HG03066 (cell line): ENCODE results near the gene XIRP2.
"Not testable (repeated sequence)": the region's sequence is repeated elsewhere in the genome, so short reads cannot be mapped to it uniquely, and the experiment has no call there.

Experiments
- ATAC-seq: cut with Tn5 transposase; IDR thresholded peaks from one replicate; pipeline ENCODE4 v1.9.1; 2021; ENCODE audit warnings: low read depth; ENCODE audit not compliant: unreplicated experiment

XIRP2 gene

DNA sequence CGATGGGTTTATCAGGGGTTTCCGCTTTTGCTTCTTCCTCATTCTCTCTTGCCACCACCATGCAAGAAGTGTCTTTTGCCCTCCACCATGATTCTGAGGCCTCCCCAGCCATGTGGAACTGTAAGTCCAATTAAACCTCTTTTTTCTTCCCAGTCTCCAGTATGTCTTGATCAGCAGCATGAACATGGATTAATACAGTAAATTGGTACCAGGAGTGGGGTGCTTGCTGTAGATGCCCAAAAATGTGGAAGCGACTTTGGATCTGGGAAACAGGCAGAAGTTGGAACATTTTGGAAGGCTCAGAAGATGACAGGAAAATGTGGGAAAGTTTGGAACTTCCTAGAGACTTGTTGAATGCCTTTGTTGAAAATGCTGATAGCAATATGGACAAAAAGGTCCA is 146.7 kb downstream of the XIRP2 start:
- not testable (repeated sequence) for ATAC-seq

DNA sequence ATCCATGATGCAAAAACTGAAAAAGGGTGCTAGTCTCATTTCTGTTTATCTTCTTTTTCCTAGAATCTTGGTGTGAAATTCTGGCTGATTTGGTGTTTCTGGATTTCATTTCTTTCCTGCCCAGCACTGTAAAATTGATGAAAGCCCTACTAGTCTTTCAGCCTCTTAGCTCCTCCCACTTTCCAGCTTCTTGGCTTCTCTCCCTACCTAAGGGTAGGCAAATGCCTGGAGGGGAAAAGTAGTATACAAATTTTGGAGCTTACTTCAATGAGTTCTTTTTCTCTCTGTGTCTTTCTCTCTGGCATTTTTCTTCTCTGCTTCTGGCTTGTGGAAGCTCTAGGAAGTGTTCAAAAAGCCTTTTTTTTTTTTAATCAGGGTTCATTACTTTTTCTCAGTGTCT is 160.5 kb downstream of the XIRP2 start:
- ATAC-seq, result no peak

DNA sequence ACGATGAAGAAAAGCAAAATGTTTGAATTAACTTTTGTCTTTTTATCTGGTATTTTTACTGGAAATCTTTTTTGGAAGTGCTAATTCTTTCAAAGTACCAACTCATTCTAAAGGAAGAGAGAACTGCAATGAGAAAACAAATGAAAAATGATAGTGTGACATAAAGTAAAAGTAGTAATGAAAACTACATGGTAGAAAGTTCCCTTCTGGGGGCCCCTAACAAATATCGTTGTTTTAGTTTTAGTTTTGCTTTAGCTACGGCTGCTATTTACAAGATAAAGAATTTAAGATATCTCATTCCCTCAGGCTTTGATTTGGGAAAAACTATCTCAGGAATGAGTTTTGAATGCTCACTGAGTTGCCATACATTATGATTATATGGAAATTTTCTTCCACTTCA is 161.4 kb downstream of the XIRP2 start:
- no peak for ATAC-seq

DNA sequence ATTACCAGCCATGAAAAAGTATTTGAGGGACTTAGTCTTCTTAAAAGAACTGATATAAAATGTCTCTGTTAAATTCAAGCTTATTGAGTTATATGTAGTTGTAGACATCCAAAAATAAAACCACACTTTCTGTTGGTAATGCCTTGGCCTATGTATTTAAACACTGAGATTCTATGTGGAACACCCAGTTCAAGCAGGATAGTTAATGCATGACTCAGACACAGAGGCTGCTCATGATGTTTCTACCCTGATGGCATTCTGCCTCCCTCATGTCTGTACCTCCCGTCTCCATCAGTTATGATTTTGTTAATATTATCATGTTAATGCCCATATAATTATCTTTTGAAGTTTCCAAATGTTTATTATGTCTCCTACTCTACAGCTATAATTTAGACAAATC is 164.5 kb downstream of the XIRP2 start:
- ATAC-seq, result no peak

DNA sequence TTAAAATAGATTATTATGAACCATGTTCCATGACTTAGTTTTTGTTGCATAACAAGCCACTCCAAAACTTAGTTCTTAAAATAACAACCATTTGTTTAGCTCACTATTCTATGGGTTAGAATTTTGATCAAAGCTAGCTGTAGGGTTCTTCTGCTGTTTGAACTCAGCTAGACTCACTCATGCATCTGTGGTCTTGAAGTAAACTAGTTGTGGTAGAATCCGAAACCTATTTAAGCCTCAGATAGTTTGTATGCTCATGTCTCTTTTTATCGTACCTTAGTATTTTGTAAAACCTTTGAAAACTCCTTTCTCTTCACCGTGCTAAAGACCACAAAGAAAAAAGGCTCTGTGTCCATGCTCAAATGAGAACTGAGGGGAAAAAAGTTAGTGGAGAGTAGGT is 166.6 kb downstream of the XIRP2 start:
- no peak for ATAC-seq

DNA sequence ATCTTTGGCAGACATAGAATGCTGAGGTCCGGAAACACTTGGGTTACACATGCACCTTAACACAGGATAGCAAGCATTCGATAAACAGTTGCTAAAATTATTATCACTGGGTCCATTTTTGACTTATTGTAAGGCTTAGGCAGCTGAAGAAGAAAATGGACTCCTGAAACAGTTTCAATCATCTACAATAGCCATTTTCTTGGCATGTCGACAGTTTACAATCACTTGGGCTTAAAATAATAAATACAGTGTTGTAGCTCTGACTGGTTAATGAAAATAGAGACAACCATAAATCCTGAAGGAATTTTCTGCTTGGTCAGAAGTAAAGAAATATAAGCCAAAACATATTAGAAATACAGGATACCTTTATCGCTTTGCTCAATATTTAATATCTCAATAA is 169.2 kb downstream of the XIRP2 start:
- no peak for ATAC-seq

DNA sequence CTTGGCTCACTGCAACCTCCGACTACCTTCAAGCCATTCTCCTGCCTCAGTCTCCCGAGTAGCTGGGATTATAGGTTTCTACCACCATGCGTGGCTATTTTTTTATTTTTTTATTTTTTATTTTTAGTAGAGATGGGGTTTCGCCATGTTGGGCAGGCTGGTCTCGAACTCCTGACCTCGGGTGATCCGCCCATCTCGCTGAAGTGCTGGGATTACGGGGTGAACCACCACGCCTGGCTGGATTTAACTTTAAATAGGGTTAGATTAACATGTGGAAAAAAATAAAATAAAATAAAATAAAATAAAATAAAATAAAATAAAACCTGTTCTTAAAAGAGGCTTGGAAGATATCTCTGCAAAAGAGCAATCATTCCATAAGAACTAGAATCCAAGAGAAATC is 170.9 kb downstream of the XIRP2 start:
- no peak for ATAC-seq

DNA sequence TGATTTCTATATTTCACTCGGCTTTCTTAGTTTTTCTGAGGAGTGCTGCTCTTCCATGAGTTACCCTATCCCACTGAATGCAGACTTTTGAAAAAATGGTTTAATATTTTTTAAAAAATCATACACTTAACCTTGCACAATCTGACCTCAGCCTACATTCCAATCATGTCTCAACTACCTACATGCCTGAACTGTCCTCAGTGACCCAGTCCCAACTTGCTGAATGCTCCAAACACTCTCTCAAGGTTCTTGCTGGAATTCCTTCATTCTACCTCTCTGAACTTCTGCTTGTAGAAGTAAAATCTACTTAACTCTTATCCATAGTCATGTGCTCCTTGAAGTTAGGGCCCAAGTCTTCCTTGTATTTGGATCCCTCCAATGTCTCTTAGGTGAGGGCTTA is 181.6 kb downstream of the XIRP2 start:
- no peak for ATAC-seq

DNA sequence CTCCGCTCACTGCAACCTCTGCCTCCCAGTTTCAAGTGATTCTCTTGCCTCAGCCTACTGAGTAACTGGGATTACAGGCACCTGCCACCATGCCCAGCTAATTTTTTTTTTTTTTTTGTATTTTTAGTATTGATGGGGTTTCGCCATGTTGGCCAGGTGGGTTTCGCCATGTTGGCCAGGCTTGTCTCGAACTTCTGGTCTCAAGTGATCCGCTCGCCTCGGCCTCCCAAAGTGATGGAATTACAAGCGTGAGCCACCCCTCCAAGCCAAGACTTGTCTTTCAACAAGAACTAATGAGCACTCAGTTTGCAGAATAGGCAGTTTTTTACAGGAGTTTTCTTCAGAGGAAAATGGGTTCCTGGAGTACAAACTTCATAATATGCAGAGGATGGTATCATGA is 187.4 kb downstream of the XIRP2 start:
- not testable (repeated sequence) for ATAC-seq

DNA sequence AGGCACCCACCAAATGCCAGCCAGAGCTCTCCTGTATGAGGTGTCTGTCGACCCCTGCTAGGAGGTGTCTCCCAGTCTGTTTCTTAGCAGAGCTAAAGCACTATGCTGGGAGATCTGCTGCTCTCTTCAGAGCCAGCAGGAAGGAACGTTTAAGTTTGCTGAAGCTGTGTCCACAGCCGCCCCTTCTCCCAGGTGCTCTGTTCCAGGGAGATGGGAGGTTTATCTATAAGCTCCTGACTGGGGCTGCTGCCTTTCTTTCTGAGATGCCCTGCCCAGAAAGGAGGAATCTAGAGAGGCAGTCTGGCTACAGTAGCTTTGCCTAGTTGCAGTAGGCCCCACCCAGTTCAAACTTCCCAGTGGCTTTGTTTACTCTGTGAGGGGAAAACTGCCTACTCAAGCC is 210.7 kb downstream of the XIRP2 start:
- ATAC-seq, result not testable (repeated sequence)

DNA sequence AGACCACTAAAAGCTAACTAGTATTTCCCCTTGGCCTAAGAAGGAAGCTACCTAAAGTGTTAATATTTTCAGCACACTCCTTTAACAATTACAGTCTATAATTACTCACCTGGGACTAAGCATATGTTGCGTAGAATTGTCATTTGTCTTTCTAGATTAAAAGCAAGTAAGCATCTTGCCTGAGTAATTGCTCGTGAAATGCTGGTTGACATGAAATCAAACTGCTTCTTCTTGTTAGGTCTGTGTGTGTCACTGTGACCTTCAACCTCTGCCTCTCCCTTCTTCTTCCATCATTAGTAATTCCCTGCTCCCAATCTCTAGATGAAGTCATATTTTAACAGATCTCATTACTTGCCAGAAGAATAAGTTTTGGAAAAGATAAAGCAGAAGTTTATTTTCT is 212.2 kb downstream of the XIRP2 start:
- no peak for ATAC-seq

DNA sequence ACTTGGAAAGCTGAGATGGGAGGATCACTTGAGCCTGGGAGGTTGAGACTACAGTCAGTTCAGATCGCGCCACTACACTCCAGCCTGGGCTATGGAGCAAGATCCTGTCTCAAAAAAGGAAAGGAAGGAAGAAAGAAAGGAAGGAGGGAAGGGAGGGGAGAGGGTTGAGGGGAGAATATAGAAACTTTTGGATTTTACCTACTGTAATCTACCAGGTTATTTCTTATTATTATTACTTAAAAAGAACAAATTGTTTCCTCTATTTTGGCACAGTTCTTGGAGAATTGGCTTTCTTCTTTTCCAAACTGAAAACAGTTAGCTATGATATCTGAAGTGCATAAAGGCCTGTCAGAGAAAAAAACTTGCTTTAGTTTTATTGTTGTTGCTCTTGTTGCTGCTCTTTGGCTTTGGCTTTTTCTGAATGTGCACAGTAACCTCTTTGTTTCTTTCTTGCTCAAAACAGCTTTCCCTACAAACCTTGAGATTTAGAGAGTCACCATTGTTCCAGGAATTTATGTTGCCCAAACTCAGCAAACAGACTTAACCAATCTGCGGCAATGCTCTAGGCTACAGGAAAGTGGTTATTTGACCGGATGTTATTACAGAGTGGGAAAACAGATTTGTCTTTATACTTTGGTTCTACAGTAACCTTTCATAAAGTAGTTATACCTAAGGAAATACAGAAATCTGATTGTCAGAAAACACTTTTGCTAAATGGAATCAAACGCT is 214.9 kb downstream of the XIRP2 start:
- no peak for ATAC-seq

DNA sequence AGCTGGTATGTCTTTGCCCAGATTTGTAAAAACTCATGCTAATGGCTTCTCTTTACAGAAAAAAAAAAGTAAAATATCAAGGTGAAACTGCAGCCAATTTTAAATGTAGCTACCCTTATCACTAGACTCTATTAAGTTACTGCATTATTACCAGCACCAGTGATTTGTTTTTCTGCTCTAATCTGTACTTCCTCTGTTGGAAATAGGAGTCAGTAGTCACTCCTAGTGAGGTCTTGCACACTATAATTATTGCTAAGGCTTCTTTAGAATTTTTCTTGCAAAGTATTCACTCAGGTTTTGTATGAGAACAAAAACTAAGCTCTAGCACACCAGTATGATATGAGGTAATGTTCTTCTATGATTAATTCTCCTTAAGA is 215.5 kb downstream of the XIRP2 start:
- no peak for ATAC-seq

DNA sequence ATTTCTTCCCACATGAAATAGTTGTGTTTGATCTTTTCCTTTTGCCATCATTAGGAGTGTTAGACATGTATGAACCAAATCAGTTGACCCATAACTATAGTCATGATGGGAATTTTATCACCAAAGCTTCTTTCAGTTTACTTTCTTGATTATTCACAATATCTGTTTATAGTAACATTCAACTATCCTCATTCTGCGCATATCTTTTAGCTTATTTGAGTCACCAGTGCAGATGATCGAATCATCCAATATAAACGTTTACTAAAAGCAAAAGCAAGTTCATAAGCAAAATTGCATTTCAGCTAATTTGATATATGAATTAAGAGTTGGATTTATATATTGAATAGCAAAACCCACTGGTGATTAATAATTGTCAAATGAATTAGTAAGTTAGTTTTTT is 216.4 kb downstream of the XIRP2 start:
- no peak for ATAC-seq

DNA sequence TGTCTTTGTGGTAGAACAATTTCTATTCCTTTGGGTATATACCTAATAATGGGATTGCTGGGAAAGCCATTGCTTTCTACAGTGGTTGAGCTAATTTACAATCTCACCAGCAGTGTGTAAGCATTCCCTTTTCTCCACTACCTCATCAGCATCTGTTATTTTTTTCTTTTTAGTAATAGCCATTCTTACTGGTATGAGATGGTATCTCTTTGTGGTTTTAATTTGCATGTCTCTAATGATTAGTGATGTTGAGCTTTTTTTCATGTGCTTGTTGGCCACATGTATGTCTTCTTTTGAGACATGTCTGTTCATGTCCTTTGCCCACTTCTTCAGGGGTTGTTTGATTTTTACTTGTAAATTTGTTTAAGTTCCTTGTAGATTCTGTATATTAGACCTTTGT is 221.4 kb downstream of the XIRP2 start:
- ATAC-seq, result not testable (repeated sequence)

DNA sequence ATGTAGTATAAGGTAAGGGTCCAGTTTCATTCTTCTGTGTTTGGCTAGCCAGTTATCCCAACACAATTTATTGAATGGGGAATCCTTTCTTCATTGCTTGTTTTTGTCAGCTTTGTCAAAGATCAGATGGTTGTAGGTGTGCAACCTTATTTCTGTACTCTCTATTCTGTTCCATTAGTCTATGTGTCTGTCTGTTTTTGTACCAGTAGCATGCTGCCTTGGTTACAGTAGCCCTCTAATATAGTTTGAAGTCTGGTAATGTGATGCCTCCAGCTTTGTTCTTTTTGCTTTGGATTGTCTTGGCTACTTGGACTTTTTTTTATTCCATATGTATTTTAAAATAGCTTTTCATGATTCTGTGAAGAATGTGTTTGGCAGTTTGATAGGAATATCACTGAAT is 222.1 kb downstream of the XIRP2 start:
- no peak for ATAC-seq

DNA sequence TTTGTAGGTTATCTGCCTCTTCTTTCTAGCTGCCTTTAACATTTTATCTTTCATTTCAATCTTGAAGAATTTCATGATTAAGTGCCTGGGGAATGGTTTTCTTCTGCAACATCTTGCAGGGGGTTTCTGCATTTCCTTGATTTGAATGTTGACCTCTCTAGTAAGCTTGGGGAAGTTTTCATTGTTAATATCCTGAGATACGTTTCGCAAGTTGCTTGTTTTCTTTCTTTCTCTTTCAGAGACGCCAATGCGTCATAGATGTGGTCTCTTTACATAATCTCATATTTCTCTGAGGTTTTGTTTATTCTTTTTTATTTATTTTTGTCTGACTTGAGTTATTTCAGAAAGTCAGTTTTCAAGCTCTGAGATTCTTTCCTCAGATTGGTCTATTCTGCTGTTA is 225.7 kb downstream of the XIRP2 start:
- no peak for ATAC-seq

DNA sequence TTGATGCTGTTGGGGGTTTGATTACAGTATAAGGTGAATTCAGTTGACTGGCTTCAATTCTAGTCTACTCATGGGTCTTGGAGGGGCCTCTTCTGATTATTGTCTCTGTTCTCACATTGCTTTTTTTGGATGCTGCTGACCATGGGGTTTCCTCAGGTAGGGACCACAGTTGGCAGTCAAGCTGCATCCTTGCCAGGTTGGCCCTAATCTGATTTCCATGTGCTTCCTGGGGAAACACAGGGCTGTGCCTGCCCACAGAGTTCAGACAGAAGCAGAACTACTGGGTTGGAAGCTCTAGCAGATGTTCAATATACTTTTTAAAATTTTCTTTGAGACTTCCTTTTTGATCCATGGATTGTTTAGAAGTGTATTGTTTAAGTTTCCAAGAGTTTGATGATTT is 227.3 kb downstream of the XIRP2 start:
- ATAC-seq, result no peak

DNA sequence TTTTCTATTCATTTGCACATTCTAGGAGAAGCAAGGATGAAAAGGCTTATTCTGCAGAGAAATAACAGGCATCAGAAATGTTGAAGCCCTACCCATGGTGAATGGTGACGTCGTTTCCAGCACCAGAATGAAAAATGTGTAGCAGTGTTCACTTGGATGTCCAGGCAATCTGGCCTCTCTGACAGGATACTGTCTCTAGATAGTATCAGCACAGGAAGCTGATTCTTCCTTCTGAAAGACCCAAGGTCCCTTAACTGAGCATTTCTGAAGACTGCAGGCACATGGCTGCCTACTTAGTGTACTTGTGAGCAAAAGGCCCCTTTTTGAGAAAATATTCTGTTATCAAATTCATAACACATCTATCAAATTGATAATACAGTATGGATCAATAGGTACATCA is 234.1 kb downstream of the XIRP2 start:
- ATAC-seq, result no peak

DNA sequence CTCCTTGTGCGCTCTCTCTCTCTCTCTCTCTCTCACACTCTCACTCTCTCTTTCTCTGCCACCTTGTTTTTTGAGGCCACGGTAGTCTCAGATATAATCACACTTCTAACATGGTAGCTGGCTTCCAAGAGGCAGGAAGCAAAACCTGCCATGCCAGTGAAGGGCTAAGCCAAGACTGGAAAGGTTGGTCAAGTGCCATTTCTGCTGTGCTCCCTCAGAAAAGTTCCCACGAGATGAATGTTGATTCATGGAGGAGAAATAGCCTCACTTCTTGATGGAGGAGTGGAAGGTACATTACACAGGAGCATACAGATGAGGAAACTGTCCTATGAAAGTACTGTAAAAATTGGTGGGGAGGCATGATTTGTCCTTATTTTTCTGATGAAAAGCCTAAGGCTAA is 237.9 kb downstream of the XIRP2 start:
- ATAC-seq, result no peak

DNA sequence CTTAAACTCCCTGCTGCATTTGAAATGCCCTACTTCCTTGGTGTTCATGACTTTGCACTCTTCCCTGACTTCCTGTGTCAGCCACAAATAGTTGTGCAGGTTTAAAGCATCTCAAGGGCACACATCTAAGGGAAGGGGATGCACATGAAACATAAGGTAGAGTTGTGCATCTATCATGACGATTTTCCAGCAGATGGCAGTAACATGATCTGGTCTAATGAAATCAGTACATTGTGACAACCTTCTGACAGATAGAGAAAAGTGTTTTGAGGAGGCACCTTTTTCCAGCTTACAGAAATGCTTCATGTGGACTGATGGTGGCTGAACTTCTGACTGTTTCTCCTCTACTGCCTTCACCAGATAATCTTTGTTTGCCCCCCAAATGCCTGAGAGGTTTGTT is 238.9 kb downstream of the XIRP2 start:
- ATAC-seq, result no peak

DNA sequence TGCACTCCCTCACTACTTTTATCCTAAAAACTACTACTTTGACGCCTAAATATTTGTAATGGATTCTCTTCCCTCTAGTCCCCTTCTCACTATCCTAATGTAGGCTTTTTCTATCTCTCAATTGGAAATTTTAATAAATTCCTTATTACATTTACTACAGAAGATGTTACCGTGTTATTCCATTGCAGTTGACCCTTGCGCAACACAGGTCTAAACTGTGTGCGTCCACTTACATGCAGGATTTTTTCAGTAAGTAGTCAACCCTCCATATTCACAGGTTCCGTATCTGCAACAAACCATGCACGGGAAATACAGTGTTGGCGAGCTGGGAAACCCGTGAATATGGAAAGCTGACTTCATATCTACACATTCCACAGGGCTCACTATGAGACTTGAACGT is 239.8 kb downstream of the XIRP2 start:
- no peak for ATAC-seq

DNA sequence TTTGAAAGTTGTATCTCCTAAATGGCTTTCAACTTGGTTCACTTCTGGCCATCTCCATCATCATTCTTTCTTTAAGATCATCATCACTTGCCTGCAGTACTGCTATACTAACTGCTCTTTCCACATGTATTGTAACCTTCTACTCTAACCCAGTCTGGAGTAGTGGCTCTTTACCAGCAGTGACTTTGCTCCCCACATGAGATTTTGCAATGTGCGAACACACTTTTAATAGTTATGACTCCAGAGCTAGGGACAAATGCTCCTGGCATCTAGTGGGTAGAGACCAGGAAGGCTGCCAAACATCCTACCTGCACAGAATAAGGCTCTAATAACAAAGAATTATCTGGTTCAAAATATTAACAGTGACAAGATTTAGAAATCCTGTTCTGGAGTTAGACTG is 243.8 kb downstream of the XIRP2 start:
- no peak for ATAC-seq
